ENCODE measurements around the gene PTK7. TPM values are rescaled to one million over a fixed set of nuclear protein-coding genes. Genes with fewer than 3 reads are reported as not detected.

Gene PTK7
- total RNA-seq, 4 donors from 2014 or later: 4.4 to 22.3 (median 18.3) TPM

DNA sequence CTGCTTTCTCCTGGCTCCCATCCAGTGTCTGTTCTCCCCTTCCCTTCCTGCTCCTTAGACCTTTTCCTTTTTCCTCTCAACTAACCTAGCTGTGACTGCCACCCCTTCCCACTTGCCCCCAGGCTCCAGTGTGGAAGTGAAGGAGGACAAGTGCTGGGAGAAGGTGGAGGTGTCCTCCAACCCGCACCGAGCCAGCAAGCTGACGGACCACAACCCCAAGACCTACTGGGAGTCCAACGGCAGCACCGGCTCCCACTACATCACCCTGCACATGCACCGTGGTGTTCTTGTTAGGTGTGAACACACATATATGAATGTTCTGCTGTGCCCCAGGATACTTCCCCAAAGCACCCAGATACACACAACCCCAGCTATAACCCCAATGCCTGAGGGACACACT is 124.4 kb downstream of the PTK7 start:
- H3K4me1 ChIP-seq: no peaks in the 10 kb centered on the region
- TF ChIP-seq POLR2A (IDR thresholded peaks at IDR 0.05): no peak
- TF ChIP-seq, protein P1, sequence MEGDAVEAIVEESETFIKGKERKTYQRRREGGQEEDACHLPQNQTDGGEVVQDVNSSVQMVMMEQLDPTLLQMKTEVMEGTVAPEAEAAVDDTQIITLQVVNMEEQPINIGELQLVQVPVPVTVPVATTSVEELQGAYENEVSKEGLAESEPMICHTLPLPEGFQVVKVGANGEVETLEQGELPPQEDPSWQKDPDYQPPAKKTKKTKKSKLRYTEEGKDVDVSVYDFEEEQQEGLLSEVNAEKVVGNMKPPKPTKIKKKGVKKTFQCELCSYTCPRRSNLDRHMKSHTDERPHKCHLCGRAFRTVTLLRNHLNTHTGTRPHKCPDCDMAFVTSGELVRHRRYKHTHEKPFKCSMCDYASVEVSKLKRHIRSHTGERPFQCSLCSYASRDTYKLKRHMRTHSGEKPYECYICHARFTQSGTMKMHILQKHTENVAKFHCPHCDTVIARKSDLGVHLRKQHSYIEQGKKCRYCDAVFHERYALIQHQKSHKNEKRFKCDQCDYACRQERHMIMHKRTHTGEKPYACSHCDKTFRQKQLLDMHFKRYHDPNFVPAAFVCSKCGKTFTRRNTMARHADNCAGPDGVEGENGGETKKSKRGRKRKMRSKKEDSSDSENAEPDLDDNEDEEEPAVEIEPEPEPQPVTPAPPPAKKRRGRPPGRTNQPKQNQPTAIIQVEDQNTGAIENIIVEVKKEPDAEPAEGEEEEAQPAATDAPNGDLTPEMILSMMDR (IDR thresholded peaks at IDR 0.05): no peak
- H3K36me3 ChIP-seq: peaks cover 0 to 67% (median 0%) of the 10 kb centered on the region in 3 donors
- no peak overlapping the region for H3K4me3 ChIP-seq
- no peak overlapping the region for H3K27ac ChIP-seq
- H3K9me3 ChIP-seq: no peaks in the 10 kb centered on the region
- no peaks in the 10 kb centered on the region for H3K27me3 ChIP-seq
- peak in 1 of 3 donors; percentile 25 for DNase-seq

DNA sequence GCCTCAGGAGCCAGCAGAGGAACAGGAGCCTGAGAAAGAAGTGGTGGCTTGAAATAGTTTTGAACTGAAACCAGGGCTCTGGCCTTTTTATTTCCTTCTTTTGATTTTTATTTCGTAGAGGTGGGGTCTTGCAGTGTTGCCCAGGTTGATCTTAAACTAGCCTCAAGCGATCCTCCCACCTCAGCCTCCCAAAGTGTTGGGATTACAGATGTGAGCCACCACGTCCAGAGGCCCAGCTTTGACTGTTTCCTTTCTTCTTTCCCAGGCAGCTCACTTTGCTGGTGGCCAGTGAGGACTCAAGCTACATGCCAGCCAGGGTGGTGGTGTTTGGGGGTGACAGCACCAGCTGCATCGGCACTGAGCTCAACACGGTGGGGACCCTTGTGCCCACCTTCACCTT is 126.3 kb downstream of the PTK7 start:
- DNase-seq: no peak

DNA sequence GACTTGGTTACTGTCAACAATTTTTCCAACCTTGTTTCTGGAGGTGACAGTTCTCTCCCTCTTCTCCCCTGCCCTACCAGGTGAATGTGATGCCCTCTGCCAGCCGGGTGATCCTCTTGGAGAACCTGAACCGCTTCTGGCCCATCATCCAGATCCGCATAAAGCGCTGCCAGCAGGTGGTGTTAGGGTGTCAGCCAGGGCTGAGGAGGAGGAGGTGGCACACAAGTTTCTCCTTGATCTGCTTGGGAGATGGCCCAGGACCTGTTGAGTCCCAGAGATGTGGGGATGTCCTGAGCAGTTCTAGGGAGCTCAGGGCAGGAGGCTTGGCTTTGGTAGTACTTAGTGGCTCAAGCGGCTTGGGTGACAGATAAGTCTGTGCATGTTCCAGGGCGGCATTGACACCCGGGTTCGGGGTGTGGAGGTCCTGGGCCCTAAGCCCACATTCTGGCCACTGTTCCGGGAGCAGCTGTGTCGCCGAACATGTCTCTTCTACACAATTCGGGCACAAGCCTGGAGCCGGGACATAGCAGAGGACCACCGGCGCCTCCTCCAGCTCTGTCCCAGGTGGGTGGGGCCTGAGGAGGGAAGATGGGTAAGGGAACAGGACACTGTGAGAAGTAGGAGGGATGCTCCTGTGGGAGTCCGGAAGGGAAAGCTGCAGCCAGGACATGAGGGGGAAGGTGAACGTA is 127.1 kb downstream of the PTK7 start:
- H3K4me1 ChIP-seq: no peaks in the 10 kb centered on the region
- no peak for DNase-seq
- H3K27me3 ChIP-seq: no peaks in the 10 kb centered on the region
- no peak overlapping the region for H3K4me3 ChIP-seq
- no peak overlapping the region for H3K27ac ChIP-seq
- H3K9me3 ChIP-seq: no peaks in the 10 kb centered on the region
- TF ChIP-seq, protein P1 (IDR thresholded peaks at IDR 0.05): no peak
- TF ChIP-seq POLR2A (IDR thresholded peaks at IDR 0.05): no peak
- H3K36me3 ChIP-seq: peaks cover 0 to 46% (median 0%) of the 10 kb centered on the region in 3 donors

More for the DNA sequence above, 126.3 kb downstream of the PTK7 start:
- H3K4me3 ChIP-seq: no peak overlapping the region
- no peak overlapping the region for H3K27ac ChIP-seq
- no peaks in the 10 kb centered on the region for H3K9me3 ChIP-seq
- H3K4me1 ChIP-seq: no peaks in the 10 kb centered on the region
- no peaks in the 10 kb centered on the region for H3K27me3 ChIP-seq
- H3K36me3 ChIP-seq: peaks cover 0 to 52% (median 0%) of the 10 kb centered on the region in 3 donors
- TF ChIP-seq POLR2A (IDR thresholded peaks at IDR 0.05): no peak
- TF ChIP-seq, protein P1 (IDR thresholded peaks at IDR 0.05): no peak

DNA sequence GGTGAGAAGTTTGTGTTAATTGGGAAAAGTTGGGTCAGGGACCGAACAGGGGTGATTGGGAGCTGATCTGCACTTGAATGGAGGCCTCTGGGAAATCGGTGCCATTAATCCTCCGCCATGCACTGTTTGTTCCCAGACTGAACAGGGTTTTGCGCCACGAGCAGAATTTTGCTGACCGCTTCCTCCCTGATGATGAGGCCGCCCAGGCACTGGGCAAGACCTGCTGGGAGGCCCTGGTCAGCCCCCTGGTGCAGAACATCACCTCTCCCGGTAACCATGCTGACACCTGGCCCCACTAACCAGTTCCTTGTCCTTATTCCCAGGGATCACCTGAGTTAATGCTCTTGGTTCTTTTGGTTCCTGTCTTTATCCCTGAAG is 127.6 kb downstream of the PTK7 start:
- TF ChIP-seq, protein P1 (IDR thresholded peaks at IDR 0.05): no peak
- TF ChIP-seq POLR2A (IDR thresholded peaks at IDR 0.05): no peak
- no peak overlapping the region for H3K27ac ChIP-seq
- peaks cover 0 to 41% (median 0%) of the 10 kb centered on the region in 3 donors for H3K36me3 ChIP-seq
- H3K27me3 ChIP-seq: no peaks in the 10 kb centered on the region
- H3K9me3 ChIP-seq: no peaks in the 10 kb centered on the region
- no peaks in the 10 kb centered on the region for H3K4me1 ChIP-seq
- DNase-seq: no peak
- no peak overlapping the region for H3K4me3 ChIP-seq

DNA sequence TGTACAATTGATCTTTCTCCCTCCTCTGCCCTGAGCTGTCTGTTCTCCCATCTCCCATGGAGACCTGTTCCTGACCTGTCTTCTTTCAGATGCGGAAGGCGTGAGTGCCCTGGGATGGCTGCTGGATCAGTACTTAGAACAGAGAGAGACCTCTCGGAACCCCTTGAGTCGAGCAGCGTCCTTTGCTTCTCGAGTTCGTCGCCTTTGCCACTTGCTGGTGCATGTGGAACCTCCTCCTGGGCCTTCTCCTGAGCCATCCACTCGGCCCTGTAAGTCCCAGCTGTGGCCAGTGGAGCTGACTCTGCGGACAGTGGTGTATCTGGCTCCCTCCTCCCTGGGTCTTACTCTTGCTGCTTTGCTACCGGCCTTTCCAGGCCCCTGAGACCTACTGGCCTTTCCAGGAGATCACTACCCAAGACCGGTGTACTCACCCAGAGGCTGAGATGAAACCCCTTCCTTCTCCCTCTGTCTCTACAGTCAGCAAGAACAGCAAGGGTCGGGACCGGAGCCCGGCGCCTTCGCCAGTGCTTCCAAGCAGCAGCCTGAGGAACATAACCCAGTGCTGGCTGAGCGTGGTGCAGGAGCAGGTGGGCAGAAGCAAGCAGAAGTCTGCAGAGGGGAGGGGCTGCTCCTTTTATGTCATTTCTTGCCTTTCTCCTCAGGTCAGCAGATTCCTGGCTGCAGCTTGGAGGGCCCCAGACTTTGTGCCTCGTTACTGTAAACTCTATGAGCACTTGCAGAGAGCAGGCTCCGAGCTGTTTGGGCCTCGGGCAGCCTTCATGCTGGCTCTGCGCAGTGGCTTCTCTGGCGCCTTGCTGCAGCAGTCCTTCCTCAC is 128.4 kb downstream of the PTK7 start:
- TF ChIP-seq POLR2A (IDR thresholded peaks at IDR 0.05): no peak
- TF ChIP-seq, protein P1 (IDR thresholded peaks at IDR 0.05): no peak
- H3K9me3 ChIP-seq: no peaks in the 10 kb centered on the region
- H3K4me3 ChIP-seq: no peak overlapping the region
- peaks cover 0 to 35% (median 0%) of the 10 kb centered on the region in 3 donors for H3K36me3 ChIP-seq
- H3K4me1 ChIP-seq: no peaks in the 10 kb centered on the region
- H3K27me3 ChIP-seq: no peaks in the 10 kb centered on the region
- H3K27ac ChIP-seq: no peak overlapping the region
- no peak for DNase-seq

Measured in Peyer's patch (tissue), 4 donors.